HEK293 (cell line): Measurements from ENCODE around the gene CLDN7.

Source experiments
- BCL11A ChIP-seq: fragments of 450-650 bp; formaldehyde crosslinking; IDR thresholded peaks from 2 replicates; pipeline ENCODE4 v1.5.1; 2016; ENCODE audit warnings: low read depth, missing biosample characterization, missing genetic modification characterization
- EGR2 ChIP-seq: fragments of 450-650 bp; formaldehyde crosslinking; IDR thresholded peaks from 2 replicates; pipeline ENCODE4 v1.5.1; 2016; ENCODE audit warnings: low read depth, missing biosample characterization, missing genetic modification characterization
- GLI4 ChIP-seq: fragments of 450-650 bp; formaldehyde crosslinking; IDR thresholded peaks from 2 replicates; pipeline ENCODE4 v1.5.1; 2016; ENCODE audit warnings: missing biosample characterization, missing genetic modification characterization
- HOXA7 ChIP-seq: sonication (generic); formaldehyde crosslinking; IDR thresholded peaks from 2 replicates; pipeline ENCODE4 v1.8.1; 2022; ENCODE audit warnings: missing genetic modification reagents, borderline replicate concordance
- KLF10 ChIP-seq: fragments of 450-650 bp; IDR thresholded peaks from 2 replicates; pipeline ENCODE4 v1.5.1; 2018; ENCODE audit warnings: missing biosample characterization, mild to moderate bottlenecking, missing genetic modification characterization
- RBAK ChIP-seq: fragments of 450-650 bp; formaldehyde crosslinking; IDR thresholded peaks from 2 replicates; pipeline ENCODE4 v1.5.1; 2016; ENCODE audit warnings: missing biosample characterization, missing genetic modification characterization
- SCRT2 ChIP-seq: fragments of 450-650 bp; formaldehyde crosslinking; IDR thresholded peaks from 2 replicates; pipeline ENCODE4 v1.5.1; 2016; ENCODE audit warnings: missing biosample characterization, missing genetic modification characterization
- ZBTB1 ChIP-seq: fragments of 450-650 bp; formaldehyde crosslinking; IDR thresholded peaks from 2 replicates; pipeline ENCODE4 v1.5.1; 2016; ENCODE audit warnings: missing biosample characterization, missing genetic modification characterization
- ZBTB49 ChIP-seq: fragments of 450-650 bp; formaldehyde crosslinking; IDR thresholded peaks from 2 replicates; pipeline ENCODE4 v1.5.1; 2016; ENCODE audit warnings: missing biosample characterization, missing genetic modification characterization, low read depth
- ZNF132 ChIP-seq: fragments of 450-650 bp; formaldehyde crosslinking; IDR thresholded peaks from 2 replicates; pipeline ENCODE4 v1.5.1; 2017; ENCODE audit warnings: missing biosample characterization, missing genetic modification characterization, borderline replicate concordance
- ZNF138 ChIP-seq: fragments of 450-650 bp; formaldehyde crosslinking; IDR thresholded peaks from 2 replicates; pipeline ENCODE4 v1.5.1; 2016; ENCODE audit warnings: missing biosample characterization, missing genetic modification characterization, borderline replicate concordance
- ZNF140 ChIP-seq: fragments of 450-650 bp; formaldehyde crosslinking; IDR thresholded peaks from 2 replicates; pipeline ENCODE4 v1.5.1; 2016; ENCODE audit warnings: missing biosample characterization, missing genetic modification characterization
- ZNF155 ChIP-seq: fragments of 450-650 bp; formaldehyde crosslinking; IDR thresholded peaks from 2 replicates; pipeline ENCODE4 v1.5.1; 2016; ENCODE audit warnings: missing biosample characterization, missing genetic modification characterization
- ZNF16 ChIP-seq: fragments of 450-650 bp; formaldehyde crosslinking; IDR thresholded peaks from 2 replicates; pipeline ENCODE4 v1.5.1; 2016; ENCODE audit warnings: low read depth, missing biosample characterization, missing genetic modification characterization
- ZNF324 ChIP-seq: fragments of 450-650 bp; formaldehyde crosslinking; IDR thresholded peaks from 2 replicates; pipeline ENCODE4 v1.5.1; 2016; ENCODE audit warnings: missing biosample characterization, missing genetic modification characterization
- ZNF37A ChIP-seq: fragments of 450-650 bp; IDR thresholded peaks from 2 replicates; pipeline ENCODE4 v1.5.1; 2018; ENCODE audit warnings: missing biosample characterization, missing genetic modification characterization
- ZNF416 ChIP-seq: fragments of 450-650 bp; formaldehyde crosslinking; IDR thresholded peaks from 2 replicates; pipeline ENCODE4 v1.5.1; 2016; ENCODE audit warnings: missing biosample characterization, missing genetic modification characterization
- ZNF433 ChIP-seq: fragments of 450-650 bp; formaldehyde crosslinking; IDR thresholded peaks from 2 replicates; pipeline ENCODE4 v1.5.1; 2016; ENCODE audit warnings: missing biosample characterization, missing genetic modification characterization, low read depth
- ZNF560 ChIP-seq: fragments of 450-650 bp; formaldehyde crosslinking; IDR thresholded peaks from 2 replicates; pipeline ENCODE4 v1.5.1; 2017; ENCODE audit warnings: missing biosample characterization, missing genetic modification characterization, borderline replicate concordance
- ZNF561 ChIP-seq: fragments of 450-650 bp; IDR thresholded peaks from 2 replicates; pipeline ENCODE4 v1.5.1; 2018; ENCODE audit warnings: missing biosample characterization, missing genetic modification characterization, borderline replicate concordance
- ZNF626 ChIP-seq: fragments of 450-650 bp; sonication (Bioruptor Pico); formaldehyde crosslinking; IDR thresholded peaks from 2 replicates; pipeline ENCODE4 v1.5.1; 2018; ENCODE audit warnings: missing biosample characterization, missing genetic modification characterization, inconsistent platforms
- ZNF629 ChIP-seq: fragments of 450-650 bp; formaldehyde crosslinking; IDR thresholded peaks from 2 replicates; pipeline ENCODE4 v1.5.1; 2017; ENCODE audit warnings: missing biosample characterization, missing genetic modification characterization
- ZNF664 ChIP-seq: fragments of 450-650 bp; formaldehyde crosslinking; IDR thresholded peaks from 2 replicates; pipeline ENCODE4 v1.5.1; 2016; ENCODE audit warnings: missing biosample characterization, missing genetic modification characterization
- ZNF704 ChIP-seq: fragments of 450-650 bp; formaldehyde crosslinking; IDR thresholded peaks from 2 replicates; pipeline ENCODE4 v1.5.1; 2016; ENCODE audit warnings: missing biosample characterization, missing genetic modification characterization
- ZNF792 ChIP-seq: fragments of 450-650 bp; formaldehyde crosslinking; IDR thresholded peaks from 2 replicates; pipeline ENCODE4 v1.5.1; 2016; ENCODE audit warnings: missing biosample characterization, missing genetic modification characterization
- ZSCAN18 ChIP-seq: fragments of 450-650 bp; formaldehyde crosslinking; IDR thresholded peaks from 2 replicates; pipeline ENCODE4 v1.5.1; 2016; ENCODE audit warnings: missing biosample characterization, missing genetic modification characterization
- ZSCAN4 ChIP-seq: fragments of 450-650 bp; formaldehyde crosslinking; IDR thresholded peaks from 2 replicates; pipeline ENCODE4 v1.5.1; 2017; ENCODE audit warnings: missing biosample characterization, missing genetic modification characterization
- TF ChIP-seq, protein P1 (sequence below): fragments of 450-650 bp; formaldehyde crosslinking; IDR thresholded peaks from 2 replicates; pipeline ENCODE4 v1.5.1; 2016; ENCODE audit warnings: missing biosample characterization, missing genetic modification characterization
- TF ChIP-seq, protein P2 (sequence below): fragments of 450-650 bp; formaldehyde crosslinking; IDR thresholded peaks from 2 replicates; pipeline ENCODE4 v1.5.1; 2016; ENCODE audit warnings: missing biosample characterization, missing genetic modification characterization

The CLDN7 gene

GRCh38 chr17:7234083-7234951 lies 28.0 kb downstream of the CLDN7 start, which contains the start of gene DVL2 (continued):
- TF ChIP-seq KLF10, result peak; percentile 94
- no peak for TF ChIP-seq GLI4
- no peak for TF ChIP-seq ZBTB49 (tag by site-specific recombination)
- 0 out of 2 replicates have a peak, but pooled peaks have one; percentile 31 for TF ChIP-seq ZNF664 (tag by site-specific recombination)
- peak; percentile 86; the same call in 1 of the 2 replicates for TF ChIP-seq ZNF792
- TF ChIP-seq ZNF704 (tag by site-specific recombination), result peak; percentile 87
- TF ChIP-seq ZNF416 (tag by site-specific recombination), result no peak
- TF ChIP-seq, protein P1, sequence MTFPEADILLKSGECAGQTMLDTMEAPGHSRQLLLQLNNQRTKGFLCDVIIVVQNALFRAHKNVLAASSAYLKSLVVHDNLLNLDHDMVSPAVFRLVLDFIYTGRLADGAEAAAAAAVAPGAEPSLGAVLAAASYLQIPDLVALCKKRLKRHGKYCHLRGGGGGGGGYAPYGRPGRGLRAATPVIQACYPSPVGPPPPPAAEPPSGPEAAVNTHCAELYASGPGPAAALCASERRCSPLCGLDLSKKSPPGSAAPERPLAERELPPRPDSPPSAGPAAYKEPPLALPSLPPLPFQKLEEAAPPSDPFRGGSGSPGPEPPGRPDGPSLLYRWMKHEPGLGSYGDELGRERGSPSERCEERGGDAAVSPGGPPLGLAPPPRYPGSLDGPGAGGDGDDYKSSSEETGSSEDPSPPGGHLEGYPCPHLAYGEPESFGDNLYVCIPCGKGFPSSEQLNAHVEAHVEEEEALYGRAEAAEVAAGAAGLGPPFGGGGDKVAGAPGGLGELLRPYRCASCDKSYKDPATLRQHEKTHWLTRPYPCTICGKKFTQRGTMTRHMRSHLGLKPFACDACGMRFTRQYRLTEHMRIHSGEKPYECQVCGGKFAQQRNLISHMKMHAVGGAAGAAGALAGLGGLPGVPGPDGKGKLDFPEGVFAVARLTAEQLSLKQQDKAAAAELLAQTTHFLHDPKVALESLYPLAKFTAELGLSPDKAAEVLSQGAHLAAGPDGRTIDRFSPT, result no peak; the same call in 1 of the 2 replicates
- TF ChIP-seq ZNF626 (tag by site-specific recombination), result no peak
- TF ChIP-seq ZNF560 (tag by site-specific recombination), result no peak
- no peak for TF ChIP-seq BCL11A (tag by site-specific recombination)
- TF ChIP-seq ZNF433 (tag by site-specific recombination), result 0 out of 2 replicates have a peak, but pooled peaks have one; percentile 45
- TF ChIP-seq EGR2 (tag by site-specific recombination), result peak; percentile 94
- TF ChIP-seq ZNF132 (tag by site-specific recombination), result no peak
- peak; percentile 85; the same call in 1 of the 2 replicates for TF ChIP-seq ZNF561
- TF ChIP-seq ZBTB1 (tag by site-specific recombination), result peak; percentile 96
- TF ChIP-seq ZNF629 (tag by site-specific recombination), result peak; percentile 83
- TF ChIP-seq, protein P2, sequence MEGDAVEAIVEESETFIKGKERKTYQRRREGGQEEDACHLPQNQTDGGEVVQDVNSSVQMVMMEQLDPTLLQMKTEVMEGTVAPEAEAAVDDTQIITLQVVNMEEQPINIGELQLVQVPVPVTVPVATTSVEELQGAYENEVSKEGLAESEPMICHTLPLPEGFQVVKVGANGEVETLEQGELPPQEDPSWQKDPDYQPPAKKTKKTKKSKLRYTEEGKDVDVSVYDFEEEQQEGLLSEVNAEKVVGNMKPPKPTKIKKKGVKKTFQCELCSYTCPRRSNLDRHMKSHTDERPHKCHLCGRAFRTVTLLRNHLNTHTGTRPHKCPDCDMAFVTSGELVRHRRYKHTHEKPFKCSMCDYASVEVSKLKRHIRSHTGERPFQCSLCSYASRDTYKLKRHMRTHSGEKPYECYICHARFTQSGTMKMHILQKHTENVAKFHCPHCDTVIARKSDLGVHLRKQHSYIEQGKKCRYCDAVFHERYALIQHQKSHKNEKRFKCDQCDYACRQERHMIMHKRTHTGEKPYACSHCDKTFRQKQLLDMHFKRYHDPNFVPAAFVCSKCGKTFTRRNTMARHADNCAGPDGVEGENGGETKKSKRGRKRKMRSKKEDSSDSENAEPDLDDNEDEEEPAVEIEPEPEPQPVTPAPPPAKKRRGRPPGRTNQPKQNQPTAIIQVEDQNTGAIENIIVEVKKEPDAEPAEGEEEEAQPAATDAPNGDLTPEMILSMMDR, result no peak
- TF ChIP-seq ZNF140 (tag by site-specific recombination), result no peak; the same call in none of the 2 replicates
- peak; percentile 39; the same call in 1 of the 2 replicates for TF ChIP-seq ZSCAN4
- no peak for TF ChIP-seq ZNF155
- TF ChIP-seq RBAK (tag by site-specific recombination), result peak; percentile 64; the same call in 1 of the 2 replicates
- 0 out of 2 replicates have a peak, but pooled peaks have one; percentile 46 for TF ChIP-seq ZNF37A
- TF ChIP-seq ZNF138 (tag by site-specific recombination), result peak; percentile 86; the same call in 1 of the 2 replicates
- TF ChIP-seq ZNF324 (tag by site-specific recombination), result peak; percentile 83; the same call in 1 of the 2 replicates
- 0 out of 2 replicates have a peak, but pooled peaks have one; percentile 48 for TF ChIP-seq SCRT2 (tag by site-specific recombination)
- TF ChIP-seq HOXA7, result no peak
- peak; percentile 74; the same call in 1 of the 2 replicates for TF ChIP-seq ZSCAN18 (tag by site-specific recombination)
- no peak for TF ChIP-seq ZNF16 (tag by site-specific recombination)
